ENCODE data around the gene HMX2. TPM values are rescaled to one million over a fixed set of nuclear protein-coding genes. Genes with fewer than 3 reads are reported as not detected.

HMX2 gene
- total RNA-seq, 1 experiment from 2014 or later = not detected

GRCh38 chr10:123139165-123139520 lies 8.8 kb upstream of the HMX2 start:
- DNase-seq (ENCODE audit: low read depth) = no peak

- peak; percentile 27 for DNase-seq (ENCODE audit: low read depth)
Observed at GRCh38 chr10:123139521-123140163, 8.3 kb upstream of the HMX2 start.

GRCh38 chr10:123140164-123140982 lies 7.6 kb upstream of the HMX2 start:
- no peak for DNase-seq (ENCODE audit: low read depth)

- DNase-seq (ENCODE audit: low read depth) = no peak
Observed at GRCh38 chr10:123140983-123141390, 6.9 kb upstream of the HMX2 start.

GRCh38 chr10:123141791-123142700 lies 5.9 kb upstream of the HMX2 start:
- no peak for DNase-seq (ENCODE audit: low read depth)

- no peak for DNase-seq (ENCODE audit: low read depth)
Observed at GRCh38 chr10:123142701-123143161, 5.2 kb upstream of the HMX2 start.

GRCh38 chr10:123143162-123143824 lies 4.6 kb upstream of the HMX2 start:
- no peak for DNase-seq (ENCODE audit: low read depth)

- no peak for DNase-seq (ENCODE audit: low read depth)
Observed at GRCh38 chr10:123143825-123144168, 4.1 kb upstream of the HMX2 start.

GRCh38 chr10:123144697-123145541 lies 3.0 kb upstream of the HMX2 start:
- DNase-seq (ENCODE audit: low read depth) = no peak

GRCh38 chr10:123145542-123146012 lies 2.4 kb upstream of the HMX2 start:
- no peak for DNase-seq (ENCODE audit: low read depth)

- DNase-seq (ENCODE audit: low read depth) = no peak
Observed at GRCh38 chr10:123146013-123146893, 1.7 kb upstream of the HMX2 start.

- no peak for DNase-seq (ENCODE audit: low read depth)
Observed at GRCh38 chr10:123146894-123147634, 872 bp upstream of the HMX2 start.

- DNase-seq (ENCODE audit: low read depth) = no peak
Observed at GRCh38 chr10:123148414-123149161, 652 bp downstream of the HMX2 start.

- no peak for DNase-seq (ENCODE audit: low read depth)
Observed at GRCh38 chr10:123149162-123149567, 1.2 kb downstream of the HMX2 start.

GRCh38 chr10:123149568-123150270 lies 1.8 kb downstream of the HMX2 start:
- peak; percentile 22 for DNase-seq (ENCODE audit: low read depth)

GRCh38 chr10:123150271-123150985 lies 2.5 kb downstream of the HMX2 start:
- no peak for DNase-seq (ENCODE audit: low read depth)

All from RPMI7951 (cell line).